MM.1S (cell line): ENCODE results near the gene TNKS1BP1.

ENCODE experiments used
- DNase-seq: peaks from one replicate; pipeline ENCODE4 v3.0.0-alpha.2; 2015
- H2AFZ ChIP-seq: fragments of 300-600 bp; sonication (generic); 2 replicates; pipeline ENCODE4 v1.6.0; 2016; ENCODE audit warnings: antibody characterized with exemption, low read length
- H3F3A ChIP-seq: fragments of 300-600 bp; sonication (generic); 2 replicates; pipeline ENCODE4 v1.6.1; 2016; ENCODE audit warnings: mild to moderate bottlenecking, antibody characterized with exemption, low read length, moderate library complexity, mixed read lengths; ENCODE audit not compliant: insufficient read depth
- H3K27ac ChIP-seq: fragments of 300-600 bp; sonication (generic); 2 replicates; pipeline ENCODE4 v1.5.1; 2016; ENCODE audit warnings: mild to moderate bottlenecking, low read length
- H3K27me3 ChIP-seq: fragments of 300-600 bp; sonication (generic); replicated peaks from 2 replicates; pipeline ENCODE4 v1.6.0; 2016; ENCODE audit warnings: low read length; ENCODE audit not compliant: insufficient read depth
- H3K36me3 ChIP-seq: fragments of 300-600 bp; sonication (generic); replicated peaks from 2 replicates; pipeline ENCODE4 v1.6.1; 2016; ENCODE audit warnings: mild to moderate bottlenecking, low read length, mixed read lengths; ENCODE audit not compliant: insufficient read depth
- H3K4me1 ChIP-seq: fragments of 300-600 bp; sonication (generic); 2 replicates; pipeline ENCODE4 v1.6.1; 2016; ENCODE audit warnings: low read length, mixed read lengths
- H3K4me2 ChIP-seq: fragments of 300-600 bp; sonication (generic); 2 replicates; pipeline ENCODE4 v1.6.0; 2016; ENCODE audit warnings: low read depth, low read length
- H3K4me3 ChIP-seq: fragments of 300-600 bp; sonication (generic); 2 replicates; pipeline ENCODE4 v1.5.1; 2016; ENCODE audit warnings: low read length, mixed read lengths
- H3K79me2 ChIP-seq: fragments of 300-600 bp; sonication (generic); 2 replicates; pipeline ENCODE4 v1.6.1; 2016; ENCODE audit warnings: mixed run types, low read length, mixed read lengths
- H3K9ac ChIP-seq: fragments of 300-600 bp; sonication (generic); 2 replicates; pipeline ENCODE4 v1.6.1; 2016; ENCODE audit warnings: low read length, mixed read lengths
- H3K9me2 ChIP-seq: fragments of 300-600 bp; sonication (generic); replicated peaks from 2 replicates; pipeline ENCODE4 v1.6.1; 2016; ENCODE audit warnings: mild to moderate bottlenecking, low read length, mixed read lengths; ENCODE audit not compliant: insufficient read depth
- H3K9me3 ChIP-seq: fragments of 300-600 bp; sonication (generic); replicated peaks from 2 replicates; pipeline ENCODE4 v1.6.1; 2016; ENCODE audit warnings: mild to moderate bottlenecking, low read length, mixed read lengths; ENCODE audit not compliant: insufficient read depth
- H4K20me1 ChIP-seq: fragments of 300-600 bp; sonication (generic); 2 replicates; pipeline ENCODE4 v1.6.1; 2016; ENCODE audit warnings: mild to moderate bottlenecking, low read length, moderate library complexity, mixed read lengths; ENCODE audit not compliant: insufficient read depth
- EZH2 ChIP-seq: fragments of 300-600 bp; sonication (generic); optimal IDR thresholded peaks from 2 replicates; pipeline ENCODE3; 2017; ENCODE audit warnings: low read depth, mild to moderate bottlenecking, antibody characterized with exemption, low read length, mixed read lengths
- EZH2phosphoT487 ChIP-seq: fragments of 300-600 bp; sonication (generic); IDR thresholded peaks from 2 replicates; pipeline ENCODE4 v1.6.1; 2018; ENCODE audit warnings: antibody characterized with exemption, low read length
- TF ChIP-seq, protein P1 (sequence below): fragments of 300-600 bp; sonication (generic); IDR thresholded peaks from 2 replicates; pipeline ENCODE4 v1.5.1; 2016; ENCODE audit warnings: antibody characterized with exemption, low read length, mixed read lengths

Gene TNKS1BP1

DNA sequence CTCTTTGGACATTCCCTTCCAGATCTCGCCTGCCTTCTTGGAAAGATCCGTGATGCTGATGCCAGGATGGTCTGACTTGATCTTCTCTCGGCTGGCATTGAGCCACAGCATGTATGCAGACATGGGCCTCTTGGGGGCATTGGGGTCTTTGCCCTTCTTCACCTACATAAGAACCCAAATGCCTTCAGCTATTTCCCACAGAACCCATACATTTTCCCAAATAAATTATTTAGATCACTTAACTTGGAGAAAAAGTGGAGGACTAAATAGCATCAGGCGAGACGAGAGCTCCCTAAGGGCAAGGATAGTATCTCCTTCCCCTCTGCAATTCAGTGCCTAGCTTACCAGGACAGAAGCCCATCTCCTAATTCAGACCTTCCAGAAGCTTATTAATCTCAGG, 3.0 kb upstream of the TNKS1BP1 start:
- no peak for DNase-seq
- peaks cover 30% of the 10 kb centered on the region for H3K4me1 ChIP-seq
- no peaks in the 10 kb centered on the region for H3K9me3 ChIP-seq
- H3K27me3 ChIP-seq = no peaks in the 10 kb centered on the region
- no peak overlapping the region for H3K4me2 ChIP-seq
- H3K36me3 ChIP-seq = peaks cover 11% of the 10 kb centered on the region; the same call in 1 of the 2 replicates
- no peak overlapping the region for H3K27ac ChIP-seq
- peaks cover 32% of the 10 kb centered on the region for H3K79me2 ChIP-seq
- H3K4me3 ChIP-seq = no peak overlapping the region
- H3F3A ChIP-seq = peaks cover 25% of the 10 kb centered on the region
- no peaks in the 10 kb centered on the region for H3K9me2 ChIP-seq
- H4K20me1 ChIP-seq = no peaks in the 10 kb centered on the region
- no peak overlapping the region for H2AFZ ChIP-seq
- no peak overlapping the region for H3K9ac ChIP-seq
- TF ChIP-seq EZH2 (no peak), EZH2phosphoT487 (no peak)
- TF ChIP-seq, protein P1, sequence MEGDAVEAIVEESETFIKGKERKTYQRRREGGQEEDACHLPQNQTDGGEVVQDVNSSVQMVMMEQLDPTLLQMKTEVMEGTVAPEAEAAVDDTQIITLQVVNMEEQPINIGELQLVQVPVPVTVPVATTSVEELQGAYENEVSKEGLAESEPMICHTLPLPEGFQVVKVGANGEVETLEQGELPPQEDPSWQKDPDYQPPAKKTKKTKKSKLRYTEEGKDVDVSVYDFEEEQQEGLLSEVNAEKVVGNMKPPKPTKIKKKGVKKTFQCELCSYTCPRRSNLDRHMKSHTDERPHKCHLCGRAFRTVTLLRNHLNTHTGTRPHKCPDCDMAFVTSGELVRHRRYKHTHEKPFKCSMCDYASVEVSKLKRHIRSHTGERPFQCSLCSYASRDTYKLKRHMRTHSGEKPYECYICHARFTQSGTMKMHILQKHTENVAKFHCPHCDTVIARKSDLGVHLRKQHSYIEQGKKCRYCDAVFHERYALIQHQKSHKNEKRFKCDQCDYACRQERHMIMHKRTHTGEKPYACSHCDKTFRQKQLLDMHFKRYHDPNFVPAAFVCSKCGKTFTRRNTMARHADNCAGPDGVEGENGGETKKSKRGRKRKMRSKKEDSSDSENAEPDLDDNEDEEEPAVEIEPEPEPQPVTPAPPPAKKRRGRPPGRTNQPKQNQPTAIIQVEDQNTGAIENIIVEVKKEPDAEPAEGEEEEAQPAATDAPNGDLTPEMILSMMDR = no peak

DNA sequence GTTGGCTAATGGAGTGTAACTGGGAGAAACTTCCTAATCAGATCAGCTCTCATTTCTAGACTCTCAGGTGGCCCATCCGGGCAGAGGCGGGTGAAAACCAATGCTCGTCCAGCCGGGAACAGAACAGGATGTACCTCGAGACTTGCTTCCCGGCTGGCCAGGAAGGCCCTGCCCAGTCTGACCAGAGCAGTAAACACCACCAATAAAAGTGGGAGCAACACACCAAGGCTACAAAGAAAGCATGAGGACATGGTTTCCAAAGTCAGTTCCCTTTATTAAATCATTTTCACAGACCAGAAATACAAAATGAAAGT, 940 bp upstream of the TNKS1BP1 start:
- Histone ChIP-seq H3K9ac (peak overlapping the region; percentile 82), H3K4me3 (peak overlapping the region; percentile 66), H3K27me3 (no peaks in the 10 kb centered on the region), H3K9me3 (no peaks in the 10 kb centered on the region), H3K79me2 (peaks cover 11% of the 10 kb centered on the region), H3K27ac (peak overlapping the region; percentile 94), H3F3A (peaks cover 25% of the 10 kb centered on the region), H3K9me2 (no peaks in the 10 kb centered on the region), H3K4me1 (peaks cover 30% of the 10 kb centered on the region), H3K36me3 (peaks cover 5% of the 10 kb centered on the region; the same call in 1 of the 2 replicates), H3K4me2 (peak overlapping the region; percentile 98), H2AFZ (peak overlapping the region; percentile 88), H4K20me1 (no peaks in the 10 kb centered on the region)
- no peak for TF ChIP-seq EZH2phosphoT487
- TF ChIP-seq, protein P1 = 0 out of 2 replicates have a peak, but pooled peaks have one; percentile 2
- no peak for TF ChIP-seq EZH2
- peak; percentile 16 for DNase-seq

DNA sequence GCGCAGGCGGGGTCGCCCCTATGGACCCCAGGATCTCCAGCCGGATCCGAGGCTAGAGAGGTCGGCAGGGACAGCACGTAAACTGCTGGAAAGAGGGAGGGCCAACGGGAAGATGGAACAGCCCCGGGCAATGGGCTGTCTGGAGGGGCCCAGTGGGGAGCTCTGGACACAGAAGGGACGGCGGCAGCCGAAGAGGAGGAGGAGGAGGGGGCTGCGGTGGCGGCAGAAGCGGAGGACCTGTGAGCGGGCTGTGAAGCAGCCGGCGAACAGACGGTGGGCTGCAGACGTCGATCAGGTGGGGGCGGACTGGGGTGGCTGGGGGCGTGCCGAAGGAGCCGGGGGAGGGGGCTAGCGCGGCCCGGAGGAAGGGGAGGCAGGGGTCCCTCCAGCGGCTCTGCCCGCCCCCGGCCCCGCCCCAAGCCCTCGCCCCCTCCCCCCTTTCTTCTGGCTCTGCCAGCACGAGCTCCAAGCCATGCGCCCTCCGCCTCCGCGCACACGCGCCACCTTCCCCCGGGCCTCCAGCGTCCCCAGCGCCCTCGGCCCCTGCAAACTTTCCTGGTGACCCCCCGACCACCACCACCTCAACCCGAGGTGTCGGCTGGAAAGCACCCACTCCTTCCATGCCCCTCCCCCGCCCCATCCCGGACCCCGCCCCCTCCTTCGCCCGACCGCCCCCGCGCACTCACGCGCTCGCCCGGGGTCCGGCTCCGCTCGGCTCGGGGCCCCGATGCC, 432 bp downstream of the TNKS1BP1 start:
- Histone ChIP-seq H3K9me3 (no peaks in the 10 kb centered on the region), H3K79me2 (no peaks in the 10 kb centered on the region), H3K27ac (no peak overlapping the region), H3K9ac (peak overlapping the region; percentile 28; the same call in 1 of the 2 replicates), H3K4me1 (peaks cover 30% of the 10 kb centered on the region), H2AFZ (no peak overlapping the region), H3K4me3 (peak overlapping the region; percentile 43; the same call in 1 of the 2 replicates), H3F3A (peaks cover 25% of the 10 kb centered on the region), H4K20me1 (no peaks in the 10 kb centered on the region), H3K36me3 (no peaks in the 10 kb centered on the region; the same call in 1 of the 2 replicates), H3K27me3 (no peaks in the 10 kb centered on the region), H3K4me2 (peak overlapping the region; percentile 44), H3K9me2 (no peaks in the 10 kb centered on the region)
- no peak for DNase-seq
- TF ChIP-seq EZH2 = no peak
- TF ChIP-seq, protein P1 = no peak
- TF ChIP-seq EZH2phosphoT487 = no peak
